GM18951 (cell line): ENCODE results near the gene DCST1.
A peak's percentile ranks its signal among the peaks of the same experiment; 100 is the strongest.

Source experiments
- POLR2A ChIP-seq: IDR thresholded peaks from 4 replicates; pipeline ENCODE4 v1.6.1; 2011; ENCODE audit warnings: mild to moderate bottlenecking; ENCODE audit not compliant: insufficient read length, insufficient read depth; ENCODE audit errors: extremely low read depth
- in situ Hi-C: fragments of 300-500 bp; cut with MboI; formaldehyde crosslinking; loops from one replicate; pipeline ENCODE4 v1.12.0; 2022; ENCODE audit warnings: low sequenced_read_pairs, mixed read lengths, inconsistent platforms; ENCODE audit not compliant: unreplicated experiment

Gene DCST1

GRCh38 chr1:154996966-154997701, 36.5 kb upstream of the DCST1 start:
- TF ChIP-seq POLR2A = no peak
- in situ Hi-C loops = no loop called here

GRCh38 chr1:154998201-154998780, 35.3 kb upstream of the DCST1 start:
- no peak for TF ChIP-seq POLR2A
- in situ Hi-C loops = no loop called here

- in situ Hi-C loops = no loop called here
- peak; percentile 52 for TF ChIP-seq POLR2A
Measured at GRCh38 chr1:154998818-154999570, 34.6 kb upstream of the DCST1 start.

GRCh38 chr1:154999571-155000410, 33.8 kb upstream of the DCST1 start:
- TF ChIP-seq POLR2A = peak; percentile 43
- in situ Hi-C loops = no loop called here

GRCh38 chr1:155000411-155000725, 33.3 kb upstream of the DCST1 start:
- TF ChIP-seq POLR2A = no peak

GRCh38 chr1:155000726-155001424, 32.7 kb upstream of the DCST1 start:
- in situ Hi-C loops = no loop called here

More at GRCh38 chr1:155000411-155000725, 33.3 kb upstream of the DCST1 start:
- in situ Hi-C loops = no loop called here

GRCh38 chr1:155001425-155001674, 32.3 kb upstream of the DCST1 start:
- in situ Hi-C loops = no loop called here
- TF ChIP-seq POLR2A = no peak

More at GRCh38 chr1:155000726-155001424, 32.7 kb upstream of the DCST1 start:
- TF ChIP-seq POLR2A = peak; percentile 66

GRCh38 chr1:155001675-155002463, 31.8 kb upstream of the DCST1 start:
- in situ Hi-C loops = no loop called here
- peak; percentile 1 for TF ChIP-seq POLR2A

- no peak for TF ChIP-seq POLR2A
- in situ Hi-C loops = no loop called here
Measured at GRCh38 chr1:155002464-155003226, 31.0 kb upstream of the DCST1 start, which contains the start of gene ZBTB7B. Gene ZBTB7B (plus strand): TSS chr1:155002802. CDS start chr1:155014661, 11,859 bp downstream.

- peak; percentile 16 for TF ChIP-seq POLR2A
- in situ Hi-C loops = no loop called here
Measured at GRCh38 chr1:155003227-155003765, 30.3 kb upstream of the DCST1 start.

GRCh38 chr1:155003766-155004351, 29.8 kb upstream of the DCST1 start:
- in situ Hi-C loops = no loop called here
- peak; percentile 20 for TF ChIP-seq POLR2A
